ENCODE data around the gene GPSM1. TPM values are rescaled to one million over a fixed set of nuclear protein-coding genes. Genes with fewer than 3 reads are reported as not detected.

The GPSM1 gene
- total RNA-seq, 1 experiment from 2014 or later, result 14.2 TPM

DNA sequence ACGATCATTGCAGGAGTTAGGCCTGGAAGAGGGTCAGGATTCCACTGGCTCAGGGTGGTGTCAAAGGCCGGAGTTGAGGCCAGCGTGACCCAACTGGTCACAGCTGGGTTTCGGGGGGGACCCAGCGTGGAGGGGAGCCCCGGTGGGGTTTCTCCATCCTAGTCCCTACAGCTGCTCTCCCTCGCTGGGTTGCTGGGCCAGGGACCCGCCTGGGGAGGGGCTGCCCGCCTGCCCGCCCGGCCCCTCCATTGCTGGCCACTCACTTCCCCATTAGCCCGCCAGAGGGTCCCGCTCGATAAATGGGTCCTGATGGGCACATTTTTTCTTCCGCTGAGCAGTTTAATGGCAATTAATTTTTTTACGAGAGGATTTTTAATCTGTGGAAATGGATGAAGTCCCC lies 32.3 kb upstream of the GPSM1 start:
- ChIA-PET POLR2A (no interaction called here), CTCF (no interaction called here)
- DNase-seq (ENCODE audit: low spot score) (no peak), ATAC-seq (no peak)
- Mint-ChIP-seq H3K27ac (no peak overlapping the region), H3K27me3 (ENCODE audit: low read depth) (no peaks in the 10 kb centered on the region), H3K4me3 (no peak overlapping the region), H3K4me1 (peaks cover 3% of the 10 kb centered on the region), H3K36me3 (no peaks in the 10 kb centered on the region), H3K9me3 (no peaks in the 10 kb centered on the region)
- TF ChIP-seq ESRRA (CRISPR knock-in tag; IDR thresholded peaks at IDR 0.05; ENCODE audit: borderline replicate concordance) (no peak), FOXP1 (CRISPR knock-in tag; IDR thresholded peaks at IDR 0.05; ENCODE audit: borderline replicate concordance) (no peak), EMX1 (CRISPR knock-in tag; IDR thresholded peaks at IDR 0.05) (no peak), ELF4 (CRISPR knock-in tag; IDR thresholded peaks at IDR 0.05; ENCODE audit: low read depth) (no peak), ZNF317 (CRISPR knock-in tag; IDR thresholded peaks at IDR 0.05; ENCODE audit: borderline replicate concordance, low read depth) (no peak), ZNF671 (CRISPR knock-in tag; IDR thresholded peaks at IDR 0.05) (no peak), NR1H2 (CRISPR knock-in tag; IDR thresholded peaks at IDR 0.05) (no peak)
- TF ChIP-seq, protein P1, sequence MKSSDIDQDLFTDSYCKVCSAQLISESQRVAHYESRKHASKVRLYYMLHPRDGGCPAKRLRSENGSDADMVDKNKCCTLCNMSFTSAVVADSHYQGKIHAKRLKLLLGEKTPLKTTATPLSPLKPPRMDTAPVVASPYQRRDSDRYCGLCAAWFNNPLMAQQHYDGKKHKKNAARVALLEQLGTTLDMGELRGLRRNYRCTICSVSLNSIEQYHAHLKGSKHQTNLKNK (CRISPR knock-in tag; IDR thresholded peaks at IDR 0.05), result no peak
- TF ChIP-seq, protein P2, sequence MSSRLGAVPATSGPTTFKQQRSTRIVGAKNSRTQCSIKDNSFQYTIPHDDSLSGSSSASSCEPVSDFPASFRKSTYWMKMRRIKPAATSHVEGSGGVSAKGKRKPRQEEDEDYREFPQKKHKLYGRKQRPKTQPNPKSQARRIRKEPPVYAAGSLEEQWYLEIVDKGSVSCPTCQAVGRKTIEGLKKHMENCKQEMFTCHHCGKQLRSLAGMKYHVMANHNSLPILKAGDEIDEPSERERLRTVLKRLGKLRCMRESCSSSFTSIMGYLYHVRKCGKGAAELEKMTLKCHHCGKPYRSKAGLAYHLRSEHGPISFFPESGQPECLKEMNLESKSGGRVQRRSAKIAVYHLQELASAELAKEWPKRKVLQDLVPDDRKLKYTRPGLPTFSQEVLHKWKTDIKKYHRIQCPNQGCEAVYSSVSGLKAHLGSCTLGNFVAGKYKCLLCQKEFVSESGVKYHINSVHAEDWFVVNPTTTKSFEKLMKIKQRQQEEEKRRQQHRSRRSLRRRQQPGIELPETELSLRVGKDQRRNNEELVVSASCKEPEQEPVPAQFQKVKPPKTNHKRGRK (CRISPR knock-in tag; IDR thresholded peaks at IDR 0.05; ENCODE audit: borderline replicate concordance), result no peak
- TF ChIP-seq, protein P3, sequence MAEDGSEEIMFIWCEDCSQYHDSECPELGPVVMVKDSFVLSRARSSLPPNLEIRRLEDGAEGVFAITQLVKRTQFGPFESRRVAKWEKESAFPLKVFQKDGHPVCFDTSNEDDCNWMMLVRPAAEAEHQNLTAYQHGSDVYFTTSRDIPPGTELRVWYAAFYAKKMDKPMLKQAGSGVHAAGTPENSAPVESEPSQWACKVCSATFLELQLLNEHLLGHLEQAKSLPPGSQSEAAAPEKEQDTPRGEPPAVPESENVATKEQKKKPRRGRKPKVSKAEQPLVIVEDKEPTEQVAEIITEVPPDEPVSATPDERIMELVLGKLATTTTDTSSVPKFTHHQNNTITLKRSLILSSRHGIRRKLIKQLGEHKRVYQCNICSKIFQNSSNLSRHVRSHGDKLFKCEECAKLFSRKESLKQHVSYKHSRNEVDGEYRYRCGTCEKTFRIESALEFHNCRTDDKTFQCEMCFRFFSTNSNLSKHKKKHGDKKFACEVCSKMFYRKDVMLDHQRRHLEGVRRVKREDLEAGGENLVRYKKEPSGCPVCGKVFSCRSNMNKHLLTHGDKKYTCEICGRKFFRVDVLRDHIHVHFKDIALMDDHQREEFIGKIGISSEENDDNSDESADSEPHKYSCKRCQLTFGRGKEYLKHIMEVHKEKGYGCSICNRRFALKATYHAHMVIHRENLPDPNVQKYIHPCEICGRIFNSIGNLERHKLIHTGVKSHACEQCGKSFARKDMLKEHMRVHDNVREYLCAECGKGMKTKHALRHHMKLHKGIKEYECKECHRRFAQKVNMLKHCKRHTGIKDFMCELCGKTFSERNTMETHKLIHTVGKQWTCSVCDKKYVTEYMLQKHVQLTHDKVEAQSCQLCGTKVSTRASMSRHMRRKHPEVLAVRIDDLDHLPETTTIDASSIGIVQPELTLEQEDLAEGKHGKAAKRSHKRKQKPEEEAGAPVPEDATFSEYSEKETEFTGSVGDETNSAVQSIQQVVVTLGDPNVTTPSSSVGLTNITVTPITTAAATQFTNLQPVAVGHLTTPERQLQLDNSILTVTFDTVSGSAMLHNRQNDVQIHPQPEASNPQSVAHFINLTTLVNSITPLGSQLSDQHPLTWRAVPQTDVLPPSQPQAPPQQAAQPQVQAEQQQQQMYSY (CRISPR knock-in tag; IDR thresholded peaks at IDR 0.05), result no peak
- TF ChIP-seq, protein P4, sequence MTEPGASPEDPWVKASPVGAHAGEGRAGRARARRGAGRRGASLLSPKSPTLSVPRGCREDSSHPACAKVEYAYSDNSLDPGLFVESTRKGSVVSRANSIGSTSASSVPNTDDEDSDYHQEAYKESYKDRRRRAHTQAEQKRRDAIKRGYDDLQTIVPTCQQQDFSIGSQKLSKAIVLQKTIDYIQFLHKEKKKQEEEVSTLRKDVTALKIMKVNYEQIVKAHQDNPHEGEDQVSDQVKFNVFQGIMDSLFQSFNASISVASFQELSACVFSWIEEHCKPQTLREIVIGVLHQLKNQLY (CRISPR knock-in tag; IDR thresholded peaks at IDR 0.05), result no peak
- TF ChIP-seq, protein P5, sequence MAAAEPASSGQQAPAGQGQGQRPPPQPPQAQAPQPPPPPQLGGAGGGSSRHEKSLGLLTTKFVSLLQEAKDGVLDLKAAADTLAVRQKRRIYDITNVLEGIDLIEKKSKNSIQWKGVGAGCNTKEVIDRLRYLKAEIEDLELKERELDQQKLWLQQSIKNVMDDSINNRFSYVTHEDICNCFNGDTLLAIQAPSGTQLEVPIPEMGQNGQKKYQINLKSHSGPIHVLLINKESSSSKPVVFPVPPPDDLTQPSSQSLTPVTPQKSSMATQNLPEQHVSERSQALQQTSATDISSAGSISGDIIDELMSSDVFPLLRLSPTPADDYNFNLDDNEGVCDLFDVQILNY (CRISPR knock-in tag; IDR thresholded peaks at IDR 0.05), result no peak
- TF ChIP-seq, protein P6, sequence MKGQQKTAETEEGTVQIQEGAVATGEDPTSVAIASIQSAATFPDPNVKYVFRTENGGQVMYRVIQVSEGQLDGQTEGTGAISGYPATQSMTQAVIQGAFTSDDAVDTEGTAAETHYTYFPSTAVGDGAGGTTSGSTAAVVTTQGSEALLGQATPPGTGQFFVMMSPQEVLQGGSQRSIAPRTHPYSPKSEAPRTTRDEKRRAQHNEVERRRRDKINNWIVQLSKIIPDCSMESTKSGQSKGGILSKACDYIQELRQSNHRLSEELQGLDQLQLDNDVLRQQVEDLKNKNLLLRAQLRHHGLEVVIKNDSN (CRISPR knock-in tag; IDR thresholded peaks at IDR 0.05), result no peak
- TF ChIP-seq, protein P7, sequence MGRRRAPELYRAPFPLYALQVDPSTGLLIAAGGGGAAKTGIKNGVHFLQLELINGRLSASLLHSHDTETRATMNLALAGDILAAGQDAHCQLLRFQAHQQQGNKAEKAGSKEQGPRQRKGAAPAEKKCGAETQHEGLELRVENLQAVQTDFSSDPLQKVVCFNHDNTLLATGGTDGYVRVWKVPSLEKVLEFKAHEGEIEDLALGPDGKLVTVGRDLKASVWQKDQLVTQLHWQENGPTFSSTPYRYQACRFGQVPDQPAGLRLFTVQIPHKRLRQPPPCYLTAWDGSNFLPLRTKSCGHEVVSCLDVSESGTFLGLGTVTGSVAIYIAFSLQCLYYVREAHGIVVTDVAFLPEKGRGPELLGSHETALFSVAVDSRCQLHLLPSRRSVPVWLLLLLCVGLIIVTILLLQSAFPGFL (CRISPR knock-in tag; IDR thresholded peaks at IDR 0.05; ENCODE audit: borderline replicate concordance), result no peak

Data from WTC11 (cell line).